ENCODE measurements around the gene ZMYND19.
A peak's percentile ranks its signal among the peaks of the same experiment; 100 is the strongest.
"Not testable (repeated sequence)": the region's sequence is repeated elsewhere in the genome, so short reads cannot be mapped to it uniquely, and the experiment has no call there.

Gene ZMYND19

DNA sequence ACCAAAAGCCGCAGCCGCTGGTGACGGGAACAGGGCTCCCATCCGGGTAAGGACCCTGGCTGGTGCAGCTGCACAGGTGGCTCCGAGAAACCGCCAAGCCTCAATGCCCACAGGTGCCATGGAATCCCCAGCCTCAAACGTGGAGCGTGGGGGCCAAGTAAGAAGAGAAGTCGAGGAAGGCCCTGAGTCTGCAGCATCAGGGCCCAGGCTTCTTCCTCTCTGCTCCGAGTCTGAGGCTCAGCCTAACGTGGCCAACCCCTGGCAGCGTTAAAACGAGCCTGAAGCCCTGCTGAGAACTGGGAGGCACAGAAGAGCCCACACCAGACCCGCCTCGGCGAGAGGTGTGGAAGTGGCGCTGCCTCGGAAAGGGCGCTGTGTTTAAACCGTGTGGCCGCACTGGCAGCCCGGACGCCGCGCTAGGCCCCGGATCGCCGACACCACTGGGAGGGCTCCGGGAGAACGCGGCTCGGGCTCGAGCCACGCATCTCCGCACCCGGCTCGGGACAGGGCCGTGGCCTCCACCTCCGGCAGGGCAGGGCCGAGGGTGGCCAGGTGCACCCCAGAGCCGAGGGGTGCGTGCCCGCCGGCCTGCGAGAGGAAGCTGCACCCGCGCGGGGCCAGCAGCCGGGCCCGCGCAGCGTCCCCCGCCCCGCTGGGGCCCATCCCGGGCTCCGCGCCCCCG, 730 bp downstream of the ZMYND19 start:
- no peak for DNase-seq (ENCODE audit: low read depth in 2 of 2, low spot score in 1 of 2)

DNA sequence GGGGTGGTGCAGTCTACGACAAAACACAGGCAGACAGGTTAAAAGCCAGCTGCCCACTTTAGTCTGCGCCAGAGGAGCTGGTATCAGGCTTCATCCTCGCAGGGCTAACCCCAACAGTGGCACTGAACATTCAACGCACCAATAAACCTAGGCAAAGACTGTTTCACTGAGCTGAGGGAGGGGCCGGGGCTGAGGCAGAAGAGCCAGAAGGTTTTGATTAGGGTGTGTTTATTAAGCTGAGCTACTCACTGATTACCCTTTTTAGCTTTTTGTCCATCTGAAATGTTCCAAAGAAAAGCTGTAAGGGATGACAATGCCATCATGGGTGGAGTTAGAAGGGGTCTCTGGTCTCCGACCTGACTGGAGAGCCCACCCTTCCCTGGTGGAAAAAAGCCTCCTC, 1.4 kb downstream of the ZMYND19 start:
- no peak for DNase-seq (ENCODE audit: low read depth in 2 of 2, low spot score in 1 of 2)

DNA sequence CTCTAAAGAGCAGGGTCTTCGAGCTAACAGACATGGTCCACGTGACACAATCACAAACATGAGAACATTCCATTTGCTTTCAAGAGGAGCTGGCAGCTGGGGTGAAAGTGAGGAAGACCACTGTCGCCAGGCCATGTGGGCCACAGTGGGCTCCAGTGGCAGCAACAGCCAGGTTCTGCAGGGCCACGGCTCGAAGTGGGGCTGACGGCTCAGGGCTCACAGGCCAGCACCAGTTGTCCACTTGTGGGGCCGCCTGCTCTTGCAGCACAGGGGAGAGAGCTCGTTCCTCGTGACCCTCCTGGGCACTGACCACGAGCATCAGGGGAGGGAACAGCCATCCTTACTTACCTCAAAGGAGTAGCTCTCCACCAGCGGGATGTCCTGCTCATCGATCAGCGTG, 2.0 kb downstream of the ZMYND19 start:
- DNase-seq (ENCODE audit: low read depth in 2 of 2, low spot score in 1 of 2) = no peak

DNA sequence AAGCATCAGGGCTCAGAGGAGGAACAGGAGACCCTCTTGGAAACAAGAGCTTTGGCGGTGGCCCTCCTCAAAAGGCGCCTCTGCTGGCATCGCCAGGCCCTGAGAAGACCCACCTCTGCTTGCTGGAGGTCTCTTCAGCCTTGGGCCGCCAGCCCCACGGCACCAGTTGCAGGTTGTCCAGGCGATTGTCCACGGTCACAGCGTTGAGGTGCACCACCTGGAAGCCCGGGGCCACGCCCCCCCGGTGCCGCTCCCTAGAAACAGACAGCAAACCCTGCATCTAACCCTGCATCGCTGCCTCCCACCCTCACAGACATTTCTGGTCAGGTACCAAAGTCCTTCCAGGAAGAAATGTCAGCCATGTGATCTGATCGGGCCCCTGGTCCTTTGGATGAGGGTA, 3.5 kb downstream of the ZMYND19 start:
- no peak for DNase-seq (ENCODE audit: low read depth in 2 of 2, low spot score in 1 of 2)

DNA sequence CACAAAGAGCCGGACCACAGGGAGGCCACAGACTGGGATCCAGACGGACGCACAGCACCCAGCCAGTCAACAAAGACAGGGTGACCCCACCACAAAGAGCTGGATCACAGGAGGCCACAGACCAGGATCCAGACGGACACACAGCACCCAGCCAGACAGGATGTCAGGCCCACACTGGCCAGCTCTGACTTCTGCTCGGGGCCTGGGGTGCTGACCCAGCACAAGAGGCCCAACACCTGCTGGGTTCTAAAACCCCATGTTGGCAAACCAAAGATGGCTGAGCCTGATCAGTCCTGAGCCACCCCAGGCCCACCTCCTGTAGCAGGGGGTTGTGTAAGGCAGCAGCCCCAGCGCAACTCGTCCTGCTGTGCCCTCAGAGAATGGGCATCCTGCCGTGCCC, 6.4 kb downstream of the ZMYND19 start:
- no peak for DNase-seq (ENCODE audit: low read depth in 2 of 2, low spot score in 1 of 2)

DNA sequence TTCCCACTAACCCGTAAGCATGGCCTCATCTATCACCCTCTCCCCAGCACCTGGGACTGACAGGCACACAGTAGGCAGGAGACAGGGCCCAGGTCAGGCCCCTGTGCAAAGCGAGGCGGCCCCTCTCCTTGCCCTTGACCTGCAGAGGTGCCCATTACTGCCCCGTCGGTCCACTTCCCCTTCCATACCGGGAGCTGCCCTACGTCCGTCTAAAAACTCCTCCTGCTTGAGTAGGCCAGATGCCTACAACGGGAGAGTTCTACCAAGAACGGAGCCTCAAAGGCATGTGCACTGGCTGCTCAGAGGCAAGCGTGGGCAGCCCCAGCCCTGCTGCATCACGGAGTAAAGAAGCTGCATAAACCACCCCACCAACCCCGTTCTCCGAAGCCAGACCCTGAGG, 7.0 kb downstream of the ZMYND19 start:
- DNase-seq (ENCODE audit: low read depth in 2 of 2, low spot score in 1 of 2) = no peak

DNA sequence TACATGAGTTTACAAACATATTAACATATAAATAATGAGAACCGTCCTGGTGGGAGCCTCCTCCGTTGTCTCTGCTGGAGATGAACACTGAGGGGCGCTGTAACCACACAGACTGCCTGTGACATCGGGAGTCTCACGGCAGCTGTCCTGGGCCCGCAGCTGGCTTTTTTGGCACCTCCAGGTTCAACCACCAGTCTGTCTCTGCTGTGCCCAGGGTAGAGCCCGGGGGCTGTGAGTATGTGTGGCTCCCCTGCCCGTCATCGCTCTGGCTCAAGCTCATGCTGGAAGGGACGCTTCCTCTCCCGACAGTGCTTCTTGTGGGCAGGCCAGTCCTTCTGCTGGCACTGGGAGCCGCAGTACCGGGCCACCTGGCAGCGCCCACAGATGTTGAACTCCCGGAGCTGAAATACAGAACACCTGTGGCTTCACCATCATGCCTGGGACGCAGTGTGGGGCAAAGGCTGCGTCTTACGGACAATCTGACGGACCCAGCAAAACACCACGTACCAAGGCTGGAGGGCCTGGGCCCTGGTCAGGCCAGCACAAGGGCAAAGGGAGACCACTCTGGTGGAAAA, 7.9 kb downstream of the ZMYND19 start:
- DNase-seq (ENCODE audit: low read depth in 2 of 2, low spot score in 1 of 2) = no peak

DNA sequence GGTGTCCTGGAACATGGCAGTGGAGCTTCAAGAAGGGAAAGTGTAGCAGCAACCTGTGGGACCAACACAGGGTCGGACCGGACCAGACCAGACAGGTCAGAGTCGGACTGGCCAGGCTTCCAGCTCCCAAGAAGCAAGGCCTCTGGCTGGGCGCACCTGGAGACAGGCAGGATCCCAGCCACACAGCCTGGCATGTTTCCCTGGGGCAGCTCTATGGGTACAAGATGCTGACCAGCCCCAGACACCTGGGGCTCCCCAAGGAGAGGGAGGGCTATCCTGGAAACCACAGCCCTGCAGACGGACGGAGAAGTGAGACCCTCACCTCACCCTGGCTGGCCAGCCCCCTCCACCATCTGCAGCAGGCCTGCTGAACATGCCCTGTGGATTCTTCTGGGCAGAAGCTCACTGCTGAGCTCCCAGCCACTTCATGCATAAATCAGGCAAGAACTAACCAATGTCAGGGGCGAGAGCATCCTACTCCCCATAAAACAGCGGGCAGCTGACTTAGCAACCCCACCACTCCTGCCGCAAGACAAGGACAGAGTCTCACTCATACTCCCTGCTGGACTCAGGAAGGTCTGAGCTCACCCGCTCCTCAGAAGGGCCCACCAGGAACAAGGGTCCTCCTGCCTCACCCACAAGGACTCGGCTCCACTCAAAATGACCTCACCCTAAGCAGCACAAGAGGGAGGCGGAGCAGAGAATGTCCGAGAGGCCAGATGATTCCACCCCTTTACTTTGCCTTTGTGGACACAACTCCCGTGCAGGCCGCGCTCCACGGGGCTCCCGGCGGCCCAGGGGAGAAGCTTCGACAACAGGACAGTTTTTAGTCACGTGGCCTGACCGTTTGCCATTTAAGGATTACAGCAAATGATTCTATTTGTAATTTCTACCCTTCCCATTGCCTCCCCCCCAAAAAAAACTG, 8.7 kb downstream of the ZMYND19 start:
- DNase-seq (ENCODE audit: low read depth in 2 of 2, low spot score in 1 of 2) = no peak

DNA sequence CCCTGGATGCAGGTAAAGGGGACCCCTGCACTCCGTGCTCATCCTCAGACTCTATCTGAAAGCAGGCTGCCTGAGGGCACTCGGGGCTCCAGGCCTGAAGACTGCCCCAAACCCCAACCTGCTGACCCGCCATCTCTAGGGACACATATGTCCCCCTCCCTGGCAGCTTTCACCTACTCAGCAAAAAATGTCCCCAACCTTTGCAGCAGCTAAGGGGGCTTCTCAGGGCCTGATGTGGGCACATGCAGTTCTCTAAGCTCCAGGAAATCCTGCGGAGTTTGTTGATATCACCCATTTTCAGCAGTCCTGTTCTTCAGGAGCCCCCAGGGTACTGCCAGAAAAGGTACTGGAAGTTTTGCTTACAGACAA, 9.4 kb downstream of the ZMYND19 start:
- no peak for DNase-seq (ENCODE audit: low read depth in 2 of 2, low spot score in 1 of 2)

DNA sequence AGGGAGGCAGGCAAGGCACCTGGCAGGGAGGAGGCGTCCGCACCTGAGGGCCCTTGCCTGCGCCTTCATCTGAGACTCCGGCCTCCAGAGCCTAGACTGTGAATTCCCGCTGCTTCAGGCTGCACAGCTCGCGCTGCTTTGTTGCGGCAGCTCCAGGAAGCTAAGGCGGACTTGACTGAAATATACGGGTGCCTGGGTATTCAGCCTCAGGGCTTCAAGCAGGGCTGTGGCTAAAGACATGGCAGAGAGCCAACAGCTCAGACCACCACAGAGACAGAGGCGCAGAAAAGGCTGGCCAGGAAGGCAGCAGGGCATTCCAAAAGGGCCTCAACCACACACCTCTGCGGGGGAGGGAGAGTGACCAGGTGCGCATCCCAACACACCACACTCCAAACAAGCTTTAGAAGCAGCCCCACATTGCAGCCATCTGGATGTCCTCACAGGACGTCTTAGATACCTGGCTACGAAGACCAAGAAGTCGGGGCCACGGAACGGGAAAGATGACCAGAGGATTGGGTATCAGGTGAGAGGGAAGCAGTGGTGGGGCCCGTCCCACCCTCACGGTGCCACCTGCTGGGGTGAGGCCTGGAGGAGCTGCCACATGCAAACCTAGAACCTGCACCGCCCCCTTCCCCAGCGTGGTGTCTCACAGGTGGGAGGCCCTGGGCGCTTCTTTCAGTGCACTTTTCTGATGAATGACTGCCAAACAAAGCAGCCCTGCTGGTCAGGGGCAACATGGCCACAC, 9.9 kb downstream of the ZMYND19 start:
- DNase-seq (ENCODE audit: low read depth in 2 of 2, low spot score in 1 of 2) = no peak

DNA sequence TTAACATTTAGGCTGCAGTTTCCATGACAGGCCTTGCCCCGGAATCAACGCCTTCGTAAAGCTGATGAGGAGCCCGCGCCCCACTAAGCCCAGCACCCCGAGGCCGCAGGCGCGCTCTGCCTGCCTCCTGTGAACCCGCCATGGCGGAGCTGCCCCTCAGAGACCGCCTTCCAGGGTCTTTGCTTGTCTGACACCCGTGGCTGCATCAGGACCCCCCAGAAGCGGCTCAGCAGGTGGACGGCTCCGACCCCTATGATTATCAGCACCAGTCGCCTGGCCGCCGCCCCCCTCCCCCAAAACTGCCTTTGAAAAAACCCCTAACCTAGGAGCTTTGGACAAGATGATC, 11.1 kb downstream of the ZMYND19 start:
- DNase-seq (ENCODE audit: low read depth in 2 of 2, low spot score in 1 of 2) = no peak

DNA sequence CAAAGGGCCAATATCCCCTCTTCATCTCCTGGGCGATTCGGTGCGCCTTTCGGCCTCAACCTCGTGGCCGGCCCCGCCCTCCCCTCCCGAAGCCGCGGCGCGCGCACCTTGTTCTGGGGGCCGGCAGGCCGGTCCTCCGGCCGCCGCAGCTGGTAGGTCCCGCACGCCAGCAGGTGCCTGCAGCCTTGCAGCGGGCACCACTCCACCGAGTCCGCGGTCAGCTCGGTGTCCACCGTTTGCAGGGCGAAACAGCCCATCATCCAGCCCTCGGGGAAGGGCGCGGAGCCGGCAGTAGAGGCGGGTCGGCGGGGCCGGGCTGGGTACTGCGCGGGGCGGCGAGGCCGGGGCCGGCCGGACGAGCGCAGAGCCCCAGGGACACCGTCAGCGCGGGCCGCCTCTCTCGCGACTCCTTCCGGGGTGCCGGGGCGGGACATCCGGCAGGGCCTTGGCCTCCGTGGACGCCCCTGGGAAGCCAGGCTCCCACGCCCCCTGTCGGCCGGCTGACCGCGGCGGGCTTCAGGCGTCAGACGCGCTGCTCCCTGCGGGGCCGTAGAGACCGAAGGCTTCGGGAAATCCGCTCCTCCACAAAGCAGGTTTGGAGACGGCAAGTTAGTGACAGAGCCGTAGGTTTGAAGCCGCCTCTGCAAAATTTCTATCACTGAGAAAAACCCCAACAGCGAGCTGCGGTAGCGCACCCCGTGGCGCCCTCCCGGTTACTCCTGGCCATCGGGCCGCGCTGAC, 11.6 kb downstream of the ZMYND19 start, which contains the start of gene DPH7:
TSS of gene DPH7 (minus strand) at position 408 of the 741 bp plus-strand sequence. CDS start at position 260, 148 bp downstream.
- peak; percentile 90 to 92 for DNase-seq (ENCODE audit: low read depth in 2 of 2, low spot score in 1 of 2)

DNA sequence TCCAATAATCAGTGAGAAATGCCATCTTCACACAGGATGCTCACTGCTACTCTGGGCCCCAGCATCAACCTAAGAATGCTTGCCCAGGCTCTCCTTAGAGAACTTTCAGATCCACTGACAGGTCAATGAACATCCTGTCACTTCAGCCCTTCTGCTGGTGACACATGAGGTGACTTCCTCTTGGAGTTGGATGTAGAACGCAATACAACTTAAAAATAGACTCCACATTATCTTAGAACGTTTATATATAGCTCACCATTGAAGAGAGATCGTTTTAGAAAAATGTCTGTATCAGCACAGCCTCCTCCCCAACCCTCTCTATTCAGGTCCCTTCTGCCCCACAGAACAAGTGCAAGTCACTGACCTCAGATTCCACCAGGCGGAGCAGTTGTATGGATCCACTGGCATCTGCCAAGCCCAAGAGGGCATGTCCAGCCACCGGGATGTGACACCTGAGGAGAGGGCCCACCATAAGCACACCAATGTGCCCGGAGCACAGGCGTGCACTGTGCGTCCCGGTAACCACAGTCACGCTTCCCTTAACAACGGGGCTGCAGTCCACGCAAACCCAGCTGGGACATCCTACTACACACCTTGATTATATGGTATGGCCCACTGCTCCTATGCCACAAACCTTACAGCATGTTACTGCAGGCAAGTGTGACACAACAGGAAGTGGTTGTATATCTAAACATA, 14.4 kb downstream of the ZMYND19 start:
- DNase-seq (ENCODE audit: low read depth in 2 of 2, low spot score in 1 of 2) = no peak

DNA sequence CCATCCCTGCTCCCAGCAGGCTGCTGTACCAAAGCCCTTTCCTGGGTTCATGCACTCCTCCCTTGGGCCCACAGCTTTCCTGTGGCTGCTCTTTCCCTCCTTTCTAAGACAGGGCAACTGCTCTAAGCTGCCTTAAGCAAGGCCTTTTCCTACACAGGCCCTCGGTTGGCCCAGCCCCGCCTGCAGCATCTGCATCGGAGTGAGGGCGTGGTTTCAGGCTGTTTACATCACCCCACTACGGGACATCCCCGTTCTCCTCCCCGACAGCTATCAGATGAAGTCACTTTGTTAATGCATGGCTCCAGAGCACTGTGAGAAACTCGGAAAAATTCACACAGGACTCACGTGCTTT, 15.0 kb downstream of the ZMYND19 start:
- DNase-seq (ENCODE audit: low read depth in 2 of 2, low spot score in 1 of 2) = no peak

DNA sequence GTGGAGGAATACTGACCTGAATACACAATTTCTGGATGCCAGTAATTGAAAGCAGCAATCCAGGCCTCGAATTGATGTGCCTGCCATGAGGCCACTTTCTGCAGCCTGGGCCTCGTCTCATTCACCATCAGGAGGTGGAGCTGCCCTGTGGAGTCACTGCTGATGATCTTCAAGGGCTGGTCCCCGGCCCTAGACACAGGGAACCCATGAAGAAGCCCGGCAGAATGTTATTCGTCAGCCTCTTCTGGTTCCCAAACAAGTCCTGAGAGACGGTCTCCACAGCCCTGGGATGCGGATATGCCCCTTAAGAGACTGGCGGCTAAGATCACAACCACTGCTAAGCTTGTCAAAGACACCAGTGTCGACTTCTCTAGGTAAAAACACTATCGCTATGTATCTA, 16.1 kb downstream of the ZMYND19 start:
- DNase-seq (ENCODE audit: low read depth in 2 of 2, low spot score in 1 of 2) = no peak

DNA sequence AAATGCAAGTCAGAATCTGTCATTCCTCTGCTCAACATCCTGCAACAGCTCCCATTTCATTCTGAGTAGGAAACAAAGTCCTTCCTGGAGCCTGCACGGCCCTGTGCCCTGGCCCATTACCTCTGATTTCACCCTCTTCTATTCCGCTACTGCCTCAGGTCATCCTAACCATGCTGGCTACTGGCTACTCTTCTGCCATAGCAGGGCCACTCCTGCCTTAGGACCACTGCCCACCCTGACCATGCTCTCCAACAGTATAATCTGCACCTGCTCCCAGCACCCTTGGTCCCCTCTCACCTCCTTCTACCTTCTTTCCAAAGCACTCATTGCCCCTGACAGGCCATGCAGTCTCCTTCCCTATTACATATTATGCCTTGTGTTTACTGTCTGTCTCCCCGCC, 19.7 kb downstream of the ZMYND19 start:
- DNase-seq (ENCODE audit: low read depth in 2 of 2, low spot score in 1 of 2) = no peak

DNA sequence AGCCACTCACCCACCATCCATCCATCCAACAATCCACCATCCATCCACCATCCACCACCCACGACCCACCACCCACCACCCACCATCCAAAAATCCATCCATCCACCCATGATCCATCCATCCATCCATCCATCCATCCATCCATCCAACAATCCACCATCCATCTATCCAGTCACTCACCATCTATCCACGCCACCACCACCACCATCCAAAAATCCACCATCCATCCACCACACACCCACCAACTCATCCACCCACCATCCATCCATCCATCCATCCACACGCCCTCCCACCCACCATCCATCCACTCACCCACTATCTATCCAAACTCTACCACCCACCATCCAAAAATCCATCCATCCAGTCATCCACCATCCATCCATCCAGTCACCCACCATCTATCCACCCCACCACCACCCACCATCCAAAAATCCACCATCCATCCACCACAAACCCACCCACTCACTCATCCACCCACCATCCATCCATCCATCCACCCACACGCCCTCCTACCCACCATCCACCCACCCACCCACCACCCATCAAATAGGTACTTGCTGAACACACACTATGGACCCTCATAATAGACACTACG, 20.6 kb downstream of the ZMYND19 start:
- no peak for DNase-seq (ENCODE audit: low read depth in 2 of 2, low spot score in 1 of 2)

DNA sequence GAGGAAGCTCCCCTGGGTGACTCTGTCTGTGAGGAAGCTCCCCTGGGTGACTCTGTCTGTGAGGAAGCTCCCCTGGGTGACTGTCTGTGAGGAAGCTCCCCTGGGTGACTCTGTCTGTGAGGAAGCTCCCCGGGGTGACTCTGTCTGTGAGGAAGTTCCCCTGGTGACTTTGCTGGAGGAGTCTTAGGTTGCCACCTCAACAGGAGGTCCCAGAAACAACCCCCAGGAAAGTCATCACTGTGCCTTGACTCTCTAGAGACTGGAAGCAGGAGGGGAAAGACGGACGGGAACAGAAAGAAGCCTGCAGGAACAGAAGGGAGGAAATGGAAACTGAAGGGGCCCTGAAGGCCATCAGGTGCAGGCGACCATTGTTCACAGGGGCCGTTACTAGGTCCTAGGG, 21.9 kb downstream of the ZMYND19 start:
- DNase-seq (ENCODE audit: low read depth in 2 of 2, low spot score in 1 of 2) = not testable (repeated sequence)

DNA sequence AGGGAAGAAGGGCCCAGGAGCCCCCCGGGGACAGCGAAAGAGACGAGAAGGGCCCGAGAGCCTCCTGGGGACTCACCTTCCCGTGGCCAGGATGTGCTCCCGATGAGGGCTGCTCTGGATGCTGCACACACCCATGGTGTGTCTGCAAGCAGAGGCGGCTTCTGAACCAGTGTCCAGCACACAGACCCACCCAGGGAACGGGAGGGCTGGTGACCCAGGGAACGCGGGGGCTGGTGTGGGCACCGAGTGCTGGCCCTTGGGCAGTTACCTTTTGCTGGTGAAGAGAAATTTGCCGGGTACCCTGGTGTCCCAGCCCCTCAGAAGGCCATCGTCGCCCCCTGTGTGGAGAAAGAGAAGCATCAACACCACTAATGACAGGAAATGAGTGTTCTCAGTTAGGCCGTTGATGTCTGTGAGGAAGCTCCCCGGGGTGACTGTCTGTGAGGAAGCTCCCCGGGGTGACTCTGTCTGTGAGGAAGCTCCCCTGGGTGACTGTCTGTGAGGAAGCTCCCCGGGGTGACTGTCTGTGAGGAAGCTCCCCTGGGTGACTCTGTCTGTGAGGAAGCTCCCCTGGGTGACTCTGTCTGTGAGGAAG, 25.4 kb downstream of the ZMYND19 start:
- no peak for DNase-seq (ENCODE audit: low read depth in 2 of 2, low spot score in 1 of 2)

DNA sequence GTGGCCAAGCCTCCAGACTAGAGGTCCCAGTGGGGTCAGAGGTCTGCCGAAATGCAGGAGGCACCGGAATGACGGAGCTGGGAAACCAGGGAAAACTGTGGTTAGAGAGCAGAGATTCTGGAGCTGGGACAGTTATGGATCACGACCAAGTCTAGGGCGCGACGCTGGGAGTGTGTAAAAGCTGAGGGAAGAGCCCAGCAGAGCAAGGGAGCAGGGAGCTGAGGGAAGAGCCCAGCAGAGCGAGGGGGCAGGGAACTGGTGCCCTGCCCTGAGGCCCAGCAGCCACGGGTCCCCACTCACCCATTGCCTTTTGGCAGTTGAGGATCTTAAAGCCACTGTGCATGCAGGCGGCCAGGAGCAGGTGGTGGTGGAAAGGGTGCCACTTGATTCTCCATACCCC, 26.2 kb downstream of the ZMYND19 start:
- DNase-seq (ENCODE audit: low read depth in 2 of 2, low spot score in 1 of 2) = no peak

All from stimulated activated CD8-positive, alpha-beta memory T cell treated with anti-CD3 and anti-CD28 coated beads, Interleukin-4, amount 100 ng/mL, for 4 hours (primary cell).